HepG2 (cell line): ENCODE results near the gene KIAA0232. TPM values are rescaled to one million over a fixed set of nuclear protein-coding genes. Genes with fewer than 3 reads are reported as not detected.
A peak's percentile ranks its signal among the peaks of the same experiment; 100 is the strongest.

Experiments used
- ATF1 ChIP-seq: IDR thresholded peaks from 2 replicates; pipeline ENCODE4 v1.6.1; 2016; ENCODE audit warnings: mild to moderate bottlenecking, control low read depth
- GMEB2 ChIP-seq: IDR thresholded peaks from 2 replicates; pipeline ENCODE4 v1.6.1; 2016; ENCODE audit warnings: missing biosample characterization, missing genetic modification reagents, low read depth
- HDAC1 ChIP-seq: sonication (generic); formaldehyde crosslinking; IDR thresholded peaks from 2 replicates; pipeline ENCODE4 v1.5.1; 2020; ENCODE audit warnings: mild to moderate bottlenecking, missing genetic modification reagents
- HOXA3 ChIP-seq: sonication (generic); formaldehyde crosslinking; IDR thresholded peaks from 2 replicates; pipeline ENCODE4 v1.5.0; 2020; ENCODE audit warnings: missing genetic modification reagents
- IRX3 ChIP-seq: sonication (generic); formaldehyde crosslinking; IDR thresholded peaks from 2 replicates; pipeline ENCODE4 v1.8.1; 2023; ENCODE audit warnings: mild to moderate bottlenecking, low read depth, missing genetic modification reagents, borderline replicate concordance
- MAX ChIP-seq: IDR thresholded peaks from 2 replicates; pipeline ENCODE4 v1.6.1; 2012; ENCODE audit warnings: inconsistent platforms
- RXRB ChIP-seq: IDR thresholded peaks from 2 replicates; pipeline ENCODE4 v1.6.1; 2016; ENCODE audit warnings: borderline replicate concordance, missing genetic modification reagents, missing compliant biosample characterization
- SAP130 ChIP-seq: IDR thresholded peaks from 2 replicates; pipeline ENCODE4 v1.6.1; 2016; ENCODE audit warnings: low read depth
- TBP ChIP-seq: sonication (generic); formaldehyde crosslinking; IDR thresholded peaks from 2 replicates; pipeline ENCODE4 v1.5.0; 2020; ENCODE audit warnings: missing genetic modification reagents
- ZBED4 ChIP-seq: sonication (generic); formaldehyde crosslinking; IDR thresholded peaks from 2 replicates; pipeline ENCODE4 v1.4.0; 2020; ENCODE audit warnings: missing genetic modification reagents, borderline replicate concordance
- ZBTB1 ChIP-seq: sonication (generic); formaldehyde crosslinking; IDR thresholded peaks from 2 replicates; pipeline ENCODE4 v1.4.0; 2020; ENCODE audit warnings: missing genetic modification reagents, borderline replicate concordance
- ZFP90 ChIP-seq: sonication (generic); formaldehyde crosslinking; IDR thresholded peaks from 2 replicates; pipeline ENCODE4 v1.8.0; 2022; ENCODE audit warnings: missing genetic modification reagents, mild to moderate bottlenecking, inconsistent platforms, borderline replicate concordance
- ZNF263 ChIP-seq: sonication (generic); formaldehyde crosslinking; IDR thresholded peaks from 2 replicates; pipeline ENCODE4 v1.4.0; 2020; ENCODE audit warnings: missing genetic modification reagents
- ZNF350 ChIP-seq: sonication (generic); formaldehyde crosslinking; IDR thresholded peaks from 2 replicates; pipeline ENCODE4 v1.4.0; 2020; ENCODE audit warnings: mild to moderate bottlenecking, low read depth, missing genetic modification reagents, borderline replicate concordance
- ZNF547 ChIP-seq: sonication (generic); formaldehyde crosslinking; IDR thresholded peaks from 2 replicates; pipeline ENCODE4 v1.5.1; 2020; ENCODE audit warnings: mild to moderate bottlenecking, missing genetic modification reagents
- ZNF607 ChIP-seq: sonication (generic); formaldehyde crosslinking; IDR thresholded peaks from 2 replicates; pipeline ENCODE4 v1.5.1; 2020; ENCODE audit warnings: missing genetic modification reagents, mild to moderate bottlenecking, borderline replicate concordance
- ZNF709 ChIP-seq: sonication (generic); formaldehyde crosslinking; IDR thresholded peaks from 2 replicates; pipeline ENCODE4 v1.5.0; 2020; ENCODE audit warnings: mild to moderate bottlenecking, missing genetic modification reagents
- ZNF772 ChIP-seq: sonication (generic); formaldehyde crosslinking; IDR thresholded peaks from 2 replicates; pipeline ENCODE4 v1.5.0; 2020; ENCODE audit warnings: mild to moderate bottlenecking, missing genetic modification reagents
- polyA plus RNA-seq, 8 experiments: library from polyadenylated mRNA; depleted of rRNA in 3 of 8; stranded (reverse) in 7 of 8; unstranded in 1 of 8; fragments of >200 nt; fragmentation: Illumina TruSeq in 4 of 8; extraction: Trizol in 4 of 8; gene quantifications; 2 replicates each; pipeline versions ENCODE4 v1.2.1 to v1.2.3, GENCODE V29; 2011 to 2016; ENCODE audit warnings: low read depth in 4 of 8, missing spikeins in 1 of 8, mixed read lengths in 1 of 8; ENCODE audit not compliant: insufficient read depth in 1 of 8
- total RNA-seq, 5 experiments: library from RNA; depleted of rRNA; stranded (reverse); fragments of >200 nt; fragmentation: Illumina TruSeq; extraction: Trizol; gene quantifications; 2 replicates each; pipeline ENCODE4 v1.2.3, GENCODE V29; 2016; ENCODE audit warnings: low read depth in 1 of 5
- TF ChIP-seq, protein P1 (sequence below): sonication (generic); formaldehyde crosslinking; IDR thresholded peaks from 2 replicates; pipeline ENCODE4 v1.8.0; 2022; ENCODE audit warnings: missing genetic modification reagents, mild to moderate bottlenecking, borderline replicate concordance
- TF ChIP-seq, protein P2 (sequence below): sonication (generic); formaldehyde crosslinking; IDR thresholded peaks from 2 replicates; pipeline ENCODE4 v1.5.1; 2020; ENCODE audit warnings: mild to moderate bottlenecking, missing genetic modification reagents

The KIAA0232 gene
- total and polyA plus RNA-seq, 2 of the 13 experiments (the other 11 are each of a cell fraction or from before 2014, with no cell fraction given) = 7.8 to 17.1 TPM

DNA sequence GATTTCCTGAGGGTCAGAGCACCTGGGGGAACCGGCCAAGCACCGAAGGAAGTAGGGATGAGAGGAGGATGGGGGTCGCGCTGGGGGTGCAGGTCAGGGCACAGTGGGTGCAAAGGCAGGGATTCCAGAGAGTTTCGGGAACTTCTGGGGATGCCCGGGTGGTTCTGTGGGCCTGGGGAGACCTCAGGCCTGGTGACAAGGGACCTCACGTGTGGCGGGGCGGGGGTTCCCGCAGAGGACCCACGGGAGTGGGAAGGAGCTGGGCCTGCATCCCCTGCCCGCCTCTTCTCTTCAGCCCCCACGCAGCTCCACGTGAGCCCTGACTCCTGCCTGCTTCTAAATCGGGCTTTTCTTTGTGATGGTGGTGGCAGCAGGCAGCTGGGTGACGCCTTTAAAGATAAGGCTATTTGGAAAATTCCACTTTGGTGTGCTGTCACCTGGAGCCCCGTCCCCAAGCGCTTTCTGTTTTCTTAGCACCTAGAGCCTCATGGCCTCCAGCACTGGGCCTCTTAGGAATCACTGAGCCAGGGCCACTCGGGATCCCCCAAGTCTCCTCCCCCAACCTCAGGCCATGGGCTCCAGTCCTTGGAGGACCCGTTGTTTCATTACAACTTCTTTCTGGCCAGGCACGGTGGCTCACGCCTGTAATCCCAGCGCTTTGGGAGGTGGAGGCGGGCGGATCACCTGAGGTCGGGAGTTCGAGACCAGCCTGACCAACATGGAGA is 120.0 kb downstream of the KIAA0232 start (continued):
- TF ChIP-seq, protein P1, sequence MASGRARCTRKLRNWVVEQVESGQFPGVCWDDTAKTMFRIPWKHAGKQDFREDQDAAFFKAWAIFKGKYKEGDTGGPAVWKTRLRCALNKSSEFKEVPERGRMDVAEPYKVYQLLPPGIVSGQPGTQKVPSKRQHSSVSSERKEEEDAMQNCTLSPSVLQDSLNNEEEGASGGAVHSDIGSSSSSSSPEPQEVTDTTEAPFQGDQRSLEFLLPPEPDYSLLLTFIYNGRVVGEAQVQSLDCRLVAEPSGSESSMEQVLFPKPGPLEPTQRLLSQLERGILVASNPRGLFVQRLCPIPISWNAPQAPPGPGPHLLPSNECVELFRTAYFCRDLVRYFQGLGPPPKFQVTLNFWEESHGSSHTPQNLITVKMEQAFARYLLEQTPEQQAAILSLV (CRISPR knock-in tag) = no peak
- TF ChIP-seq TBP (CRISPR knock-in tag) = no peak
- peak; percentile 34; the same call in 1 of the 2 replicates for TF ChIP-seq SAP130 (CRISPR knock-in tag)
- TF ChIP-seq, protein P2, sequence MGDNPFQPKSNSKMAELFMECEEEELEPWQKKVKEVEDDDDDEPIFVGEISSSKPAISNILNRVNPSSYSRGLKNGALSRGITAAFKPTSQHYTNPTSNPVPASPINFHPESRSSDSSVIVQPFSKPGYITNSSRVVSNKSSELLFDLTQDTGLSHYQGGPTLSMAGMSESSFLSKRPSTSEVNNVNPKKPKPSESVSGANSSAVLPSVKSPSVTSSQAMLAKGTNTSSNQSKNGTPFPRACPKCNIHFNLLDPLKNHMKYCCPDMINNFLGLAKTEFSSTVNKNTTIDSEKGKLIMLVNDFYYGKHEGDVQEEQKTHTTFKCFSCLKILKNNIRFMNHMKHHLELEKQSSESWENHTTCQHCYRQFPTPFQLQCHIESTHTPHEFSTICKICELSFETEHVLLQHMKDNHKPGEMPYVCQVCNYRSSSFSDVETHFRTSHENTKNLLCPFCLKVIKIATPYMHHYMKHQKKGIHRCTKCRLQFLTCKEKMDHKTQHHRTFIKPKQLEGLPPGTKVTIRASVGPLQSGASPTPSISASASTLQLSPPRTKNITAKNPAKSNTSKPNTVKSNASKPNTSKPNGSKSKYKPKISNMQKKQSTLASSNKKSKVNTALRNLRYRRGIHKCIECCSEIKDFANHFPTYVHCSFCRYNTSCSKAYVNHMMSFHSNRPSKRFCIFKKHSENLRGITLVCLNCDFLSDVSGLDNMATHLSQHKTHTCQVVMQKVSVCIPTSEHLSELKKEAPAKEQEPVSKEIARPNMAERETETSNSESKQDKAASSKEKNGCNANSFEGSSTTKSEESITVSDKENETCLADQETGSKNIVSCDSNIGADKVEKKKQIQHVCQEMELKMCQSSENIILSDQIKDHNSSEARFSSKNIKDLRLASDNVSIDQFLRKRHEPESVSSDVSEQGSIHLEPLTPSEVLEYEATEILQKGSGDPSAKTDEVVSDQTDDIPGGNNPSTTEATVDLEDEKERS (CRISPR knock-in tag) = no peak
- peak; percentile 12; the same call in 1 of the 2 replicates for TF ChIP-seq RXRB (CRISPR knock-in tag)
- no peak for TF ChIP-seq GMEB2 (CRISPR knock-in tag)
- TF ChIP-seq ZNF709 (CRISPR knock-in tag) = no peak
- TF ChIP-seq MAX = peak; percentile 19
- TF ChIP-seq ZBED4 = no peak
- TF ChIP-seq HOXA3 (CRISPR knock-in tag) = 0 out of 2 replicates have a peak, but pooled peaks have one; percentile 28
- no peak for TF ChIP-seq ZBTB1 (CRISPR knock-in tag)
- TF ChIP-seq IRX3 (CRISPR knock-in tag) = no peak
- TF ChIP-seq ZNF547 (CRISPR knock-in tag) = no peak; the same call in 1 of the 2 replicates
- TF ChIP-seq ZFP90 (CRISPR knock-in tag) = no peak
- TF ChIP-seq HDAC1 = 0 out of 2 replicates have a peak, but pooled peaks have one; percentile 25
- no peak for TF ChIP-seq ZNF350
- no peak for TF ChIP-seq ATF1
- no peak for TF ChIP-seq ZNF263 (CRISPR knock-in tag)
- TF ChIP-seq ZNF607 (CRISPR knock-in tag) = no peak
- TF ChIP-seq ZNF772 = no peak; the same call in 1 of the 2 replicates
